Sigmoid colon (tissue), 7 donors: ENCODE data around the gene PRKCA. TPM values are rescaled to one million over a fixed set of nuclear protein-coding genes. Genes with fewer than 3 reads are reported as not detected.
A peak's percentile ranks its signal among the peaks of the same experiment; 100 is the strongest.

Experiments used
- DNase-seq: peaks from one replicate; pipeline ENCODE4 v3.0.0-alpha.2; 2019
- H3K27ac ChIP-seq, 4 donors: fragments of 200-600 bp; sonication (generic); one replicate each; pipeline ENCODE4 v1.5.1; 2016 to 2019; ENCODE audit warnings: mild to moderate bottlenecking in 1 of 4
- H3K27me3 ChIP-seq, 3 donors: fragments of 200-600 bp; sonication (generic); one replicate each; pipeline ENCODE4 v1.5.1; 2019; ENCODE audit warnings: mild to moderate bottlenecking in 1 of 3
- H3K36me3 ChIP-seq, 4 donors: fragments of 200-600 bp; sonication (generic); one replicate each; pipeline ENCODE4 v1.5.1; 2016 to 2019
- H3K4me1 ChIP-seq, 4 donors: fragments of 200-600 bp; sonication (generic); one replicate each; pipeline ENCODE4 v1.5.1; 2017 to 2019
- H3K4me3 ChIP-seq, 4 donors: fragments of 200-600 bp; sonication (generic); one replicate each; pipeline ENCODE4 v1.5.1; 2017 to 2019; ENCODE audit warnings: mild to moderate bottlenecking in 2 of 4, moderate library complexity in 1 of 4
- H3K9me3 ChIP-seq, 4 donors: fragments of 200-600 bp in 3 of 4; sonication (generic) in 3 of 4; one replicate each; pipeline versions ENCODE4 v1.5.1 to v1.6.1; 2013 to 2019
- EP300 ChIP-seq, 4 donors: sonication (generic); formaldehyde crosslinking; IDR thresholded peaks; one replicate each; pipeline ENCODE4 v1.6.1; 2017; ENCODE audit warnings: antibody characterized with exemption in 4 of 4
- POLR2A ChIP-seq, 2 donors: fragments of 450-650 bp; IDR thresholded peaks; one replicate each; pipeline ENCODE4 v1.6.1; 2016; ENCODE audit warnings: antibody characterized with exemption in 2 of 2, mild to moderate bottlenecking in 2 of 2, moderate library complexity in 2 of 2
- POLR2AphosphoS5 ChIP-seq, 4 donors: sonication (generic); formaldehyde crosslinking; IDR thresholded peaks; one replicate each; pipeline ENCODE4 v1.6.1; 2017; ENCODE audit warnings: antibody characterized with exemption in 4 of 4
- WGBS, 2 donors: extraction: QIAGEN DNeasy Blood & Tissue Kit; methylation state at CpG; one replicate each; pipeline ENCODE4 v1.1.7; 2013; 5-methylcytosine and 5-hydroxymethylcytosine counted together
- intact Hi-C: fragments of 100-400 bp; cut with DNase I; formaldehyde crosslinking; loops from one replicate; pipeline ENCODE4 v1.15.1; 2023
- polyA plus RNA-seq, 3 donors: library from polyadenylated mRNA; stranded (reverse); fragments of 200-250 nt; gene quantifications; one replicate each; pipeline ENCODE4 v1.2.3, GENCODE V29; 2013
- total RNA-seq, 4 donors: library from RNA; depleted of rRNA; stranded (reverse); fragments of >200 nt; gene quantifications; one replicate each; pipeline ENCODE4 v1.1.0, GENCODE V29; 2016
- TF ChIP-seq, protein P1 (sequence below), 4 experiments: fragments of 450-650 bp in 3 of 4; fragments of 200-600 bp in 1 of 4; IDR thresholded peaks; one replicate each; pipeline ENCODE4 v1.5.1; 2016 to 2019; ENCODE audit warnings: antibody characterized with exemption in 4 of 4, mild to moderate bottlenecking in 3 of 4, moderate library complexity in 2 of 4
- donor health status: healthy with polysubstance abuse.
- donor health status: Bipolar disorder and iron deficiency.
- donor health status: healthy.

Gene PRKCA
- total and polyA plus RNA-seq, 7 donors = 6.6 to 58.4 (median 42.6) TPM

DNA sequence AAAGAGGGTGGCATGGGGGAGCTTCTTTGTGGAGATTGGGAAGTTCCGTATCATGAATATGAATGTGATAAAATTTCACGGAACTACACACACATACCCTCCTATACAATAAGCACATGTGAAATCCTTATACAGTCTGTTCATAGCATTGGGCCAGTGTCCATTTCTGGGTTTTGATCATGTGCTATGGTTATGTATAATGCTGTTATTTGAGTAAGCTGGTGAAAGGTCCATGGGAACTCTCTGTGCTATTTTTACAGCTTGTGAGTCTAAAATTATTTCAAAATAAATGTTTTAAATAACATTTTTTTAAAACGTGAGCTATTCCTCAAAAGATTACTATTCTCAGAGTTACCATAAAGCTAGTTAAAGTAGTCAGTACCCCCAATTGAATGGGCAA is 327.3 kb downstream of the PRKCA start:
- Histone ChIP-seq H3K36me3 (no peaks in the 10 kb centered on the region), H3K4me1 (peaks cover 0 to 61% (median 46%) of the 10 kb centered on the region in 4 donors), H3K27ac (peak overlapping the region in 3 of 4 donors; percentile 59 to 75 (median 71)), H3K27me3 (no peaks in the 10 kb centered on the region), H3K4me3 (no peak overlapping the region), H3K9me3 (no peaks in the 10 kb centered on the region)
- WGBS, 2 donors = 89 to 90% methylated on average over 3 of the region's 3 CpGs
- no peak for DNase-seq
- no peak for TF ChIP-seq EP300 (IDR thresholded peaks at IDR 0.05)
- no peak for TF ChIP-seq POLR2A (IDR thresholded peaks at IDR 0.05)
- TF ChIP-seq POLR2AphosphoS5 (IDR thresholded peaks at IDR 0.05) = no peak
- TF ChIP-seq, protein P1, sequence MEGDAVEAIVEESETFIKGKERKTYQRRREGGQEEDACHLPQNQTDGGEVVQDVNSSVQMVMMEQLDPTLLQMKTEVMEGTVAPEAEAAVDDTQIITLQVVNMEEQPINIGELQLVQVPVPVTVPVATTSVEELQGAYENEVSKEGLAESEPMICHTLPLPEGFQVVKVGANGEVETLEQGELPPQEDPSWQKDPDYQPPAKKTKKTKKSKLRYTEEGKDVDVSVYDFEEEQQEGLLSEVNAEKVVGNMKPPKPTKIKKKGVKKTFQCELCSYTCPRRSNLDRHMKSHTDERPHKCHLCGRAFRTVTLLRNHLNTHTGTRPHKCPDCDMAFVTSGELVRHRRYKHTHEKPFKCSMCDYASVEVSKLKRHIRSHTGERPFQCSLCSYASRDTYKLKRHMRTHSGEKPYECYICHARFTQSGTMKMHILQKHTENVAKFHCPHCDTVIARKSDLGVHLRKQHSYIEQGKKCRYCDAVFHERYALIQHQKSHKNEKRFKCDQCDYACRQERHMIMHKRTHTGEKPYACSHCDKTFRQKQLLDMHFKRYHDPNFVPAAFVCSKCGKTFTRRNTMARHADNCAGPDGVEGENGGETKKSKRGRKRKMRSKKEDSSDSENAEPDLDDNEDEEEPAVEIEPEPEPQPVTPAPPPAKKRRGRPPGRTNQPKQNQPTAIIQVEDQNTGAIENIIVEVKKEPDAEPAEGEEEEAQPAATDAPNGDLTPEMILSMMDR (IDR thresholded peaks at IDR 0.05) = no peak
- intact Hi-C loops = loop anchor here (5.0 to 10.0 kb wide), 3 partner anchors 43 to 327 kb away; partner anchors contain the start of gene PRKCA

DNA sequence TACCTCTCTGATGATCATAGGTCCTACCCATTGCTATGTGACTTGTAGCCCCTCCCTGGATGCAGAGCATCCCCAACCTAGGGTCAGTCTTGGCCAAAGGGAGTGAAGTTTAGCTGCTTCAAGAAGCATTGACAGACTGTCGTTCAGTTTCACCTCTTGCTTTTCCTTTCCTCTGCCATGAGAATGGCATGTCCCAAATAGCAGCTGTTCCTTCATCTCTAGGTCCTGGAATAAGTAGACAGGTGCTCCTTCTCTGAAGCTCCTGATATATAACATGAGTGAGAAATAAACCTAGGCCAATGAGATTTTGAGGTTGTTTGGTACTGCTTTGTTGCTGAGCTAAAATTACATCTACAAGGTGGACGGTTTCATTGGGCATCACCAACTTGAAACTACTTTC is 328.0 kb downstream of the PRKCA start:
- 96% methylated on average over 2 of the region's 2 CpGs for WGBS, 2 donors
- no peaks in the 10 kb centered on the region for H3K9me3 ChIP-seq
- TF ChIP-seq POLR2AphosphoS5 (IDR thresholded peaks at IDR 0.05) = no peak
- TF ChIP-seq, protein P1 (IDR thresholded peaks at IDR 0.05) = no peak
- TF ChIP-seq POLR2A (IDR thresholded peaks at IDR 0.05) = no peak
- TF ChIP-seq EP300 (IDR thresholded peaks at IDR 0.05) = no peak

DNA sequence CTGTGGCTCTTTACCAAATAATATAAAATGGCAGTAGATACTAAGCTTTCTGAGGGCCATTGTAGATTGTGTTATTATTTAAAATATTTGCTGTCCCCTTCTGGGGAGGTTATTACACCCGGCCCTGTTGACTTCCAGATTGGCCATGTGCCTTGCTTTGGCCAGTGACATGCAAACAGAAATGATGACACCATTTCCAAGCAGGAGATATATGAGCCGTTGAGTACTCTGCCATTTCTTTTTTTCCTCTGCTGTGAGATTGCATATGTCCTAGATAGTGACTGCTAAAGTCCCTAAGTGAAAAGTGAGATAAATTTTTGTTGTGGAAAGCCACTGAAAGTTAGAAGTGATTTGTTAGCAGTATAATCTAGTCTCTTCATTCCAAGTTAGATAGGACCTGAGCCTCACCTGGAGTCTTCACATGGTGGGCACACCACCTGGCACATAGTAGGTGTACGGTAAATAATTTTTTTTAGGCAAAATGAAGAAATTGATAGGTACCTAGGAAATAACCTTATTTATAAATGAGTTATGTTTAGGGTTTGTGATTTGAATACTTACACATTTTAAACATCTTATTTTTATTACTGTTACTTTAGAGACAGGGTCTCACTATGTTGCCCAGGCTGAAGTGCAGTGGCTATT is 328.5 kb downstream of the PRKCA start:
- Histone ChIP-seq H3K4me3 (no peak overlapping the region), H3K36me3 (no peaks in the 10 kb centered on the region), H3K27ac (peak overlapping the region in 1 of 4 donors; percentile 71), H3K9me3 (no peaks in the 10 kb centered on the region), H3K4me1 (peaks cover 0 to 59% (median 47%) of the 10 kb centered on the region in 4 donors), H3K27me3 (no peaks in the 10 kb centered on the region)
- 94% methylated on average over 3 of the region's 3 CpGs for WGBS, 2 donors
- intact Hi-C loops = no loop called here
- DNase-seq = no peak
- no peak for TF ChIP-seq POLR2A (IDR thresholded peaks at IDR 0.05)
- TF ChIP-seq POLR2AphosphoS5 (IDR thresholded peaks at IDR 0.05) = no peak
- TF ChIP-seq, protein P1 (IDR thresholded peaks at IDR 0.05) = no peak
- no peak for TF ChIP-seq EP300 (IDR thresholded peaks at IDR 0.05)

More for the DNA sequence above, 328.0 kb downstream of the PRKCA start:
- Histone ChIP-seq H3K36me3 (no peaks in the 10 kb centered on the region), H3K27ac (peak overlapping the region in 2 of 4 donors; percentile 71 to 75), H3K4me3 (no peak overlapping the region), H3K4me1 (peaks cover 0 to 58% (median 43%) of the 10 kb centered on the region in 4 donors), H3K27me3 (no peaks in the 10 kb centered on the region)
- DNase-seq = no peak
- intact Hi-C loops = no loop called here

GRCh38 chr17:66632731-66633130 is 330.3 kb downstream of the PRKCA start:
- no peaks in the 10 kb centered on the region for H3K27me3 ChIP-seq
- peaks cover 0 to 54% (median 42%) of the 10 kb centered on the region in 4 donors for H3K4me1 ChIP-seq
- no peaks in the 10 kb centered on the region for H3K36me3 ChIP-seq
- intact Hi-C loops = no loop called here
- WGBS, 2 donors = 87 to 88% methylated on average over 3 of the region's 3 CpGs
- TF ChIP-seq POLR2A (IDR thresholded peaks at IDR 0.05) (no peak), POLR2AphosphoS5 (IDR thresholded peaks at IDR 0.05) (no peak), EP300 (IDR thresholded peaks at IDR 0.05) (no peak)
- TF ChIP-seq, protein P1 (IDR thresholded peaks at IDR 0.05) = no peak
- no peak for DNase-seq
- H3K9me3 ChIP-seq = no peaks in the 10 kb centered on the region
- H3K4me3 ChIP-seq = no peak overlapping the region
- peak overlapping the region in 1 of 4 donors; percentile 26 for H3K27ac ChIP-seq
